Measurements from ENCODE around the gene TRIM16.
"Not testable (repeated sequence)": the region's sequence is repeated elsewhere in the genome, so short reads cannot be mapped to it uniquely, and the experiment has no call there.

The TRIM16 gene

DNA sequence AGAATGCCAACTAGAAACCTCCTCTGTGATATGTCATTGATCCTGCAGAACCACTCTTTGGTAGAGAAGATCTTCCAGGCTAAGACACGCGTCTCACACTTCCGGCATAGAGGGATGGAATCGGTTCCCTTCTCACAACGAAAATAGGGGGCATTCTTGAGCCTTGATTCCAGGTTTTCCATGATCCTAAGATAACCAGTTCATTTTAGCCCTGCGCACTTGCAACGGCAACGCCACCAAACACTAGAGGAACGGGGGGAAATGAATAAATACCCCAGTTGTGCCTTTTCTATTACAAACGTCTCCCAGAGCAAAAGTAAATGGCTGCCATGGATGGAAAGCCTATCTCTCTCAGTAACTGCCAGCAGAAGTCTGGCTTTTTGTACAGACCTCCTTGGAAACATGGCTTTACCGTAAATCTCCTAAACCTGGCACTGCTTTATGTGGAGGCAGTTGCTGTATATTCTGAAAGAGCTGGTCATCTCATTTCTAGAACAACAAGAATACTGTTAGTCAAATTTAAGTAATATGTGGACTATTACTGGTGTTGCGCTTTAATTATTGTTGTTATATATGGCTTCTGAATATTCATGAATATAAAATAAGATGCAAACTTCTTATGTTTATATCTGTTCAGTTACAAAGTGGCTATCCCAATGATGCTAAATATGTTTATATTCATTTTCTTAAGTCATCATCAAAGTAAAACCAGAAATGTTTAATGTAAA, 64.6 kb downstream of the TRIM16 start, which contains the start of gene FBXW10B:
TSS of gene FBXW10B (minus strand) at position 374 of the 728 bp plus-strand sequence. CDS start at position 182, 192 bp downstream.
- H3K9me3 ChIP-seq (ENCODE audit: control extremely low read depth in 1 of 5, control insufficient read depth in 4 of 5, insufficient read depth in 2 of 5, low read depth in 1 of 5, low read length in 4 of 5); H3K27ac ChIP-seq (ENCODE audit: insufficient read depth in 1 of 2, low read depth in 1 of 2, low read length in 2 of 2, poor library complexity in 1 of 2, severe bottlenecking in 2 of 2); H3K4me3 ChIP-seq (ENCODE audit: control insufficient read depth in 1 of 7, extremely low read depth in 1 of 7, insufficient read depth in 4 of 7, low read depth in 2 of 7, low read length in 6 of 7); H3K36me3 ChIP-seq (ENCODE audit: control insufficient read depth in 4 of 4, insufficient read depth in 4 of 4, low read length in 3 of 4); POLR2A ChIA-PET; H3K27me3 ChIP-seq (replicated peaks in 2 of 5; ENCODE audit: control insufficient read depth in 4 of 5, insufficient read depth in 5 of 5, low read length in 4 of 5); H3K4me1 ChIP-seq (ENCODE audit: control extremely low read depth in 1 of 4, control insufficient read depth in 4 of 4, insufficient read depth in 4 of 4, low read length in 3 of 4); CTCF ChIA-PET; DNase-seq: not testable (repeated sequence)
- no CpG with 5 or more reads among the region's 12 CpGs for WGBS (ENCODE audit: insufficient coverage)

DNA sequence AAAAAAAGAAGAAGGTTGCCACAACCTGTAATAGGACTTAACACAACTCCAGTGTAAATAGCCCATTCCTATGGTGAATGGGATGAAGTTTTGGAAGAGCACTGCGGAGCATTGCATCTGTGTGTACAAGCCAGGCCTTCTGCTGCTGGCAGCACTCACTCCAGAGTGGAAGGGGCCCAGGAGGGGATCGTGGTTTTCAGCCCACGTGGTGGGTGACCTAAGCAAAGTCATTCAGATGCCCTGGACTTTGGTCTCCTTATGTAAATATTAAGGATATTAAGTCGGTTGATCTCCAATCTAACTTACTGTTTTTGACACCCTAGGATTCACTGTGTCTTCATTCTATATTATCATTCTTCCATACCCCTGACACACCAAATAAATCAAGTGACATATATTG, 67.3 kb downstream of the TRIM16 start:
- H3K27ac ChIP-seq (ENCODE audit: insufficient read depth in 1 of 2, low read depth in 1 of 2, low read length in 2 of 2, poor library complexity in 1 of 2, severe bottlenecking in 2 of 2); H3K4me1 ChIP-seq (ENCODE audit: control extremely low read depth in 1 of 4, control insufficient read depth in 4 of 4, insufficient read depth in 4 of 4, low read length in 3 of 4); H3K27me3 ChIP-seq (replicated peaks in 2 of 5; ENCODE audit: control insufficient read depth in 4 of 5, insufficient read depth in 5 of 5, low read length in 4 of 5); DNase-seq; H3K36me3 ChIP-seq (ENCODE audit: control insufficient read depth in 4 of 4, insufficient read depth in 4 of 4, low read length in 3 of 4); POLR2A ChIA-PET; CTCF ChIA-PET; H3K4me3 ChIP-seq (ENCODE audit: control insufficient read depth in 1 of 7, extremely low read depth in 1 of 7, insufficient read depth in 4 of 7, low read depth in 2 of 7, low read length in 6 of 7); H3K9me3 ChIP-seq (ENCODE audit: control extremely low read depth in 1 of 5, control insufficient read depth in 4 of 5, insufficient read depth in 2 of 5, low read depth in 1 of 5, low read length in 4 of 5): not testable (repeated sequence)
- WGBS (ENCODE audit: insufficient coverage): no CpG with 5 or more reads among the region's 4 CpGs

DNA sequence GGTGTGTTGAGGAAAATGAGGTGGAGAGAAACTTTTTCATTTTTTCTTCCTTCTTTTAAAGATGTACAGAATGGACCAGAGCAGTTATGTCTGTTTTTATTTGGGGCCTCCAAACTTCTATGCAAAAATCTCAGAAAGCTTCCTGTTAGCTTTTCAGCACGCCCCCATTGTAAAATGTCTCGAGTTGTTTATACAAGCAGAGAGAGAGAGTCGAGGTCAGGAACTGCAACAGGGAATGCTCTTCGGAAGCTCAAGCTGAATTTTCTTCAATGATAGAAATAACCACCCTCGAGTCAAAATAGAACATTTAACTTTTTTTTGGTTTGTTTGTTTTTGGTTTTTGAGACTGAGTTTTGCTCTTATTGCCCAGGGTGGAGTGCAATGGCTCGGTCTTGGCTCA, 68.3 kb downstream of the TRIM16 start:
- H3K4me1 ChIP-seq (ENCODE audit: control extremely low read depth in 1 of 4, control insufficient read depth in 4 of 4, insufficient read depth in 4 of 4, low read length in 3 of 4); H3K36me3 ChIP-seq (ENCODE audit: control insufficient read depth in 4 of 4, insufficient read depth in 4 of 4, low read length in 3 of 4); DNase-seq; H3K9me3 ChIP-seq (ENCODE audit: control extremely low read depth in 1 of 5, control insufficient read depth in 4 of 5, insufficient read depth in 2 of 5, low read depth in 1 of 5, low read length in 4 of 5); CTCF ChIA-PET; H3K4me3 ChIP-seq (ENCODE audit: control insufficient read depth in 1 of 7, extremely low read depth in 1 of 7, insufficient read depth in 4 of 7, low read depth in 2 of 7, low read length in 6 of 7); H3K27ac ChIP-seq (ENCODE audit: insufficient read depth in 1 of 2, low read depth in 1 of 2, low read length in 2 of 2, poor library complexity in 1 of 2, severe bottlenecking in 2 of 2); POLR2A ChIA-PET; H3K27me3 ChIP-seq (replicated peaks in 2 of 5; ENCODE audit: control insufficient read depth in 4 of 5, insufficient read depth in 5 of 5, low read length in 4 of 5): not testable (repeated sequence)
- WGBS (ENCODE audit: insufficient coverage): 100% methylated on average over 1 of the region's 6 CpGs

DNA sequence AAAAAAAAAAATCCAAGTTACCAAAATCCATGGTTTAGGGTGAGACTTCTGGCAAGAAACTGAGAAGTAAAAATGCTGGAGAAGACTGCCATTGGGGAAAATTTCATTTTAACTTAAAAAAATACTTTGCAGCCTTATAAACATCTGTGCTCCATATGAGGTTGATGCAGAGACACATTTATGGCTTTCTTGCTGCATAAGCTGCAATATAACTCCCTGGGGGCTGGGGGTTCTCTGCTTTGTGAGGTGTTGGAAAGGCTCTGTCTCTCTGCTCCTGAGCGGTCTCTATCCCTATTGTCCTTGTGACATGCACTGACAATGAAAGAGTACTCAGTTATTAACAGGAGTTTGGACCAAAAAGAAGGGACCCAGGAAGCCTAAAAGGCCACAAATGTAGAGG, 71.0 kb downstream of the TRIM16 start:
- H3K4me3 ChIP-seq (ENCODE audit: control insufficient read depth in 1 of 7, extremely low read depth in 1 of 7, insufficient read depth in 4 of 7, low read depth in 2 of 7, low read length in 6 of 7); CTCF ChIA-PET; POLR2A ChIA-PET; H3K27me3 ChIP-seq (replicated peaks in 2 of 5; ENCODE audit: control insufficient read depth in 4 of 5, insufficient read depth in 5 of 5, low read length in 4 of 5); H3K36me3 ChIP-seq (ENCODE audit: control insufficient read depth in 4 of 4, insufficient read depth in 4 of 4, low read length in 3 of 4); H3K27ac ChIP-seq (ENCODE audit: insufficient read depth in 1 of 2, low read depth in 1 of 2, low read length in 2 of 2, poor library complexity in 1 of 2, severe bottlenecking in 2 of 2); H3K4me1 ChIP-seq (ENCODE audit: control extremely low read depth in 1 of 4, control insufficient read depth in 4 of 4, insufficient read depth in 4 of 4, low read length in 3 of 4); DNase-seq; H3K9me3 ChIP-seq (ENCODE audit: control extremely low read depth in 1 of 5, control insufficient read depth in 4 of 5, insufficient read depth in 2 of 5, low read depth in 1 of 5, low read length in 4 of 5): not testable (repeated sequence)
- WGBS (ENCODE audit: insufficient coverage): no CpG with 5 or more reads among the region's 1 CpG

DNA sequence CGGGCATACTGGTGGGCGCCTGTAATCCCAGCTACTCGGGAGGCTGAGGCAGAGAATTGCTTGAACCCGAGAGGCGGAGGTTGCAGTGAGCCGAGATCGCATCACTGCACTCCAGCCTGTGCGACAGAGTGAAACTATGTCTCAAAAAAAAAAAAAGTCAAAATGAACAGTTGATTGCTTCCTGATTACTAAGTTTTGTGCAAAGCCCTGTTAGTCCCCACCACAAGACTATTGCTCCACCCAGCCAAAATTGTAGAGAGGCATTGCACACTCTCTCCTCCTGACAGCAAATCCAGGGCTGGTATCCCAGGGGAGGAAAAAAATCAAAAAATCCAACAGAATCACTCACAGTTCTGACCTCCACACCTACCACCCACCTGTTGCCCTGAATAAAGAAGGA, 91.2 kb downstream of the TRIM16 start:
- WGBS (ENCODE audit: insufficient coverage): no CpG with 5 or more reads among the region's 8 CpGs
- CTCF ChIA-PET; H3K27ac ChIP-seq (ENCODE audit: insufficient read depth in 1 of 2, low read depth in 1 of 2, low read length in 2 of 2, poor library complexity in 1 of 2, severe bottlenecking in 2 of 2): not testable (repeated sequence)

DNA sequence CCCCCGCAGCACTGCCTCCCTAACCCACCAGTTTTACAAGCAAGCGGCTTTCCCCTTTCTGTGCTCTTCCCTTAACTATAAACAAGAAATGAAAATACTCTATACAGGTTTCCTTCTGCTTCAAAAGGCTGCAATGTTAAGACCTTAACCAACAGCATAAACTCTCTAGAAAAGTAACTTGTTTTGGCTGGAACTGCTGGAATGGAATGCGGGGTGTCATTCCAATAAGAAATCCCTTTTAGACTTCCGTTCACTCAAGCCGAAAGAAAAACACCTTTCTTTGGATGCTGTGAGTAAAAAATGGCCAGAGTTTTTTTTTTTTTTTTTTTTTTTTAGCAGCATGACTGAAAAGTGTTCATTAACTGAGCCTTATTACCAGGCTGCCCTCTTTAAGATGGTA, 92.1 kb downstream of the TRIM16 start:
- CTCF ChIA-PET; POLR2A ChIA-PET; H3K27ac ChIP-seq (ENCODE audit: insufficient read depth in 1 of 2, low read depth in 1 of 2, low read length in 2 of 2, poor library complexity in 1 of 2, severe bottlenecking in 2 of 2); H3K27me3 ChIP-seq (replicated peaks in 2 of 5; ENCODE audit: control insufficient read depth in 4 of 5, insufficient read depth in 5 of 5, low read length in 4 of 5); H3K36me3 ChIP-seq (ENCODE audit: control insufficient read depth in 4 of 4, insufficient read depth in 4 of 4, low read length in 3 of 4); H3K9me3 ChIP-seq (ENCODE audit: control extremely low read depth in 1 of 5, control insufficient read depth in 4 of 5, insufficient read depth in 2 of 5, low read depth in 1 of 5, low read length in 4 of 5): not testable (repeated sequence)
- peak in 2 of 3 donors; percentile 16 to 21 for DNase-seq
- H3K4me3 ChIP-seq (ENCODE audit: control insufficient read depth in 1 of 7, extremely low read depth in 1 of 7, insufficient read depth in 4 of 7, low read depth in 2 of 7, low read length in 6 of 7): peak overlapping the region in 1 of 7 experiments; percentile 10
- WGBS (ENCODE audit: insufficient coverage): no CpG with 5 or more reads among the region's 5 CpGs
- H3K4me1 ChIP-seq (ENCODE audit: control extremely low read depth in 1 of 4, control insufficient read depth in 4 of 4, insufficient read depth in 4 of 4, low read length in 3 of 4): peaks cover 0 to 17% (median 9%) of the 10 kb centered on the region in 4 experiments

More for the DNA sequence above, 91.2 kb downstream of the TRIM16 start:
- H3K9me3 ChIP-seq (ENCODE audit: control extremely low read depth in 1 of 5, control insufficient read depth in 4 of 5, insufficient read depth in 2 of 5, low read depth in 1 of 5, low read length in 4 of 5); POLR2A ChIA-PET; H3K36me3 ChIP-seq (ENCODE audit: control insufficient read depth in 4 of 4, insufficient read depth in 4 of 4, low read length in 3 of 4); H3K27me3 ChIP-seq (replicated peaks in 2 of 5; ENCODE audit: control insufficient read depth in 4 of 5, insufficient read depth in 5 of 5, low read length in 4 of 5); H3K4me3 ChIP-seq (ENCODE audit: control insufficient read depth in 1 of 7, extremely low read depth in 1 of 7, insufficient read depth in 4 of 7, low read depth in 2 of 7, low read length in 6 of 7); DNase-seq: not testable (repeated sequence)
- H3K4me1 ChIP-seq (ENCODE audit: control extremely low read depth in 1 of 4, control insufficient read depth in 4 of 4, insufficient read depth in 4 of 4, low read length in 3 of 4): peaks cover 0 to 17% (median 9%) of the 10 kb centered on the region in 4 experiments

DNA sequence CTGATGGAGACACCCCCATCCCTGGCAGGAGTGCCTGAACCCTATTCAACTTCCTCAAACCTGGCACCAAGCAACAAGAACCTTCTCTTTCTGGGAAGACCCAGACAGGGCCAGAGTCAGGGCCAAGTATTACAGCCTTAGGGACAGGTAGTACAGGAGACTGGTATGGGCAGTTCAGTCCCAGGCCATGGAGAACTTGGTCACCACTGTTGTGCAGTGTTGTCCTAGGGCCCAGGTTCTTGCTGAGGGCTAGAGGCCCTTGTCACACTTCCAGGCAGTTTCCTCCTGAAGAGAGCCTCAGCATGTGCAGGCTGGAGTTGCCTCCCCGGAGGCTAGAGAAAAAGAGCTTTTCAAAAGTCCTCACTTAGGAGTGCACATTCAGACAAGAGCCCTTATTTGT, 93.3 kb downstream of the TRIM16 start:
- peaks cover 0 to 19% (median 9%) of the 10 kb centered on the region in 4 experiments for H3K4me1 ChIP-seq (ENCODE audit: control extremely low read depth in 1 of 4, control insufficient read depth in 4 of 4, insufficient read depth in 4 of 4, low read length in 3 of 4)
- DNase-seq; H3K4me3 ChIP-seq (ENCODE audit: control insufficient read depth in 1 of 7, extremely low read depth in 1 of 7, insufficient read depth in 4 of 7, low read depth in 2 of 7, low read length in 6 of 7); H3K27ac ChIP-seq (ENCODE audit: insufficient read depth in 1 of 2, low read depth in 1 of 2, low read length in 2 of 2, poor library complexity in 1 of 2, severe bottlenecking in 2 of 2); CTCF ChIA-PET; H3K36me3 ChIP-seq (ENCODE audit: control insufficient read depth in 4 of 4, insufficient read depth in 4 of 4, low read length in 3 of 4); H3K9me3 ChIP-seq (ENCODE audit: control extremely low read depth in 1 of 5, control insufficient read depth in 4 of 5, insufficient read depth in 2 of 5, low read depth in 1 of 5, low read length in 4 of 5); POLR2A ChIA-PET: not testable (repeated sequence)
- peaks cover 0 to 14% (median 2%) of the 10 kb centered on the region in 5 experiments for H3K27me3 ChIP-seq (replicated peaks in 2 of 5; ENCODE audit: control insufficient read depth in 4 of 5, insufficient read depth in 5 of 5, low read length in 4 of 5)
- no CpG with 5 or more reads among the region's 1 CpG for WGBS (ENCODE audit: insufficient coverage)
